Transverse colon (tissue), 4 donors: ENCODE measurements around the gene HRAS. TPM values are rescaled to one million over a fixed set of nuclear protein-coding genes. Genes with fewer than 3 reads are reported as not detected.
A peak's percentile ranks its signal among the peaks of the same experiment; 100 is the strongest.

ENCODE experiments used
- DNase-seq: peaks from one replicate; pipeline ENCODE4 v3.0.0-alpha.2; 2019
- H3K27ac ChIP-seq, 4 donors: fragments of 200-600 bp; sonication (generic); 2 replicates each; pipeline ENCODE4 v1.5.1; 2016 to 2018; ENCODE audit warnings: inconsistent platforms in 4 of 4
- H3K27me3 ChIP-seq: fragments of 200-600 bp; sonication (generic); 2 replicates; pipeline ENCODE4 v1.5.1; 2017; ENCODE audit warnings: inconsistent platforms
- H3K36me3 ChIP-seq, 4 donors: fragments of 200-600 bp; sonication (generic); 2 replicates each; pipeline ENCODE4 v1.5.1; 2017 to 2019; ENCODE audit warnings: inconsistent platforms in 4 of 4
- H3K4me1 ChIP-seq, 4 donors: fragments of 200-600 bp; sonication (generic); 2 replicates each; pipeline ENCODE4 v1.5.1; 2017 to 2020; ENCODE audit warnings: inconsistent platforms in 4 of 4
- H3K4me3 ChIP-seq, 4 donors: fragments of 200-600 bp; sonication (generic); 1 replicate in 1 of 4; 2 replicates in 3 of 4; pipeline versions ENCODE4 v1.5.1 to v1.6.1; 2017 to 2019; ENCODE audit warnings: inconsistent platforms in 4 of 4
- H3K9me3 ChIP-seq, 2 donors: fragments of 200-600 bp; sonication (generic); 2 replicates each; pipeline ENCODE4 v1.5.1; 2017 to 2019; ENCODE audit warnings: inconsistent platforms in 2 of 2
- EP300 ChIP-seq: sonication (generic); formaldehyde crosslinking; IDR thresholded peaks from one replicate; pipeline ENCODE4 v1.6.1; 2017; ENCODE audit warnings: antibody characterized with exemption, low read depth
- POLR2A ChIP-seq: fragments of 450-650 bp; IDR thresholded peaks from one replicate; pipeline ENCODE4 v1.6.1; 2016; ENCODE audit warnings: antibody characterized with exemption, mild to moderate bottlenecking, moderate library complexity
- POLR2AphosphoS5 ChIP-seq, 3 donors: sonication (generic); formaldehyde crosslinking; IDR thresholded peaks; one replicate each; pipeline ENCODE4 v1.6.1; 2016; ENCODE audit warnings: antibody characterized with exemption in 3 of 3
- WGBS, 2 donors: methylation state at CpG; one replicate each; pipeline ENCODE4 v1.1.5; 2018; ENCODE audit warnings: low coverage in 1 of 2; 5-methylcytosine and 5-hydroxymethylcytosine counted together
- in situ Hi-C, 4 donors: fragments of 200-750 bp; cut with MboI; loops; one replicate each; pipeline versions ENCODE4 v1.15.0 to v1.15.1; 2017; ENCODE audit warnings: low sequenced_read_pairs in 3 of 4, low pct_ligation_motif_present in 1 of 4, low pct_unique_long_range_greater_than_20kb in 1 of 4
- intact Hi-C: fragments of 100-400 bp; cut with DNase I; formaldehyde crosslinking; loops from one replicate; pipeline ENCODE4 v1.15.1; 2023; ENCODE audit warnings: low total_unique reads
- total RNA-seq, 4 donors: library from RNA; depleted of rRNA; stranded (reverse); fragments of >200 nt; gene quantifications; one replicate each; pipeline ENCODE4 v1.1.0, GENCODE V29; 2016
- TF ChIP-seq, protein P1 (sequence below), 5 experiments: fragments of 200-600 bp in 3 of 5; fragments of 450-650 bp in 2 of 5; sonication (generic) in 3 of 5; IDR thresholded peaks; 1 replicate in 2 of 5; 2 replicates in 3 of 5; pipeline ENCODE4 v1.5.1; 2016 to 2017; ENCODE audit warnings: antibody characterized with exemption in 5 of 5, inconsistent platforms in 3 of 5, mild to moderate bottlenecking in 2 of 5, moderate library complexity in 1 of 5

The HRAS gene
- total RNA-seq, 4 donors from 2014 or later = 31.0 to 57.1 (median 33.9) TPM

DNA sequence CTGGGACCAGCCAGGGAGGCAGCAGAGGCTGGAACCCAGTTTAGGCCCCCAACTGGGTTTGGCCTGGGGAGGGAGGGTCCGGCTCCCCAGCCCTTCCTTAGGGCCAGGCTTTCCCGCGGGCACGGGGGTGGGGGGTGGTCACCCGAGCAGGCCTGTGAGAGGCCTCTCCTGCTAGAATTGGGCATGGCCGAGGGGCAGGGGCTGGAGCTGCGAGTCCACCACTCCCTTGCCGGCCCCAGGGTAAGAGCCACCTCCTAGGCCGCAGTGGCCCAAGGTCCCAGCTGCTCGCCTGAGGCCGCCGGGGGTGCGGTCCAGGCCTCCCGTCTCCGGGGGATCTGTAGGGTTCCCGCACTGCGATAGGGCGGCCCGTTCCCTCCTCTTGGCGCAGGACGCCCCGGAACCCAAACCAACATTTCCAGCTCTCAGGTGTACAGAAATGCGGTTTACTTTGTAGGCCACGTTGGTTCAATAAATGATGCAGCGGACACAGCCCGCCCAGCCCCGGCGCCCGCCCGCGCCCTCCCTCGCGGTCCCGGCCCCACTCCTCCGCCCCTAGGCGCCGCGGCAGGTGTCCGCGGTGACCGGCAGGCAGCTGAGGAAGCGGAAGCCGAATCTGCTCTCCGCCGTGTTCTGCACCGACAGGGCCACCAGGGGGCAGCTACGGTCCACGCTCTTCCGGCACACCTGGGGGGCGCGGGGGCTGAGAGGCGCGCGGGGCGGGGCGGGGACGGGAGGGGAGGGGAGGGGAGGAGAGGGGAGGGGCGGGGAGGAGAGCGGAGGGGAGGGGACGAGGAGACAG is 19.3 kb upstream of the HRAS start:
- WGBS, 2 donors = 12% methylated on average over 21 of the region's 60 CpGs; no CpG with 5 or more reads in 1 of the 2 donors
- in situ Hi-C loops = no loop called here
- H3K27me3 ChIP-seq = peaks cover 56% of the 10 kb centered on the region
- H3K4me3 ChIP-seq = peak overlapping the region in 2 of 4 donors; percentile 34 to 52
- no peaks in the 10 kb centered on the region for H3K36me3 ChIP-seq
- H3K9me3 ChIP-seq = no peaks in the 10 kb centered on the region
- peak; percentile 81 for DNase-seq
- no peak overlapping the region for H3K27ac ChIP-seq
- intact Hi-C loops = loop anchor here (5.0 kb wide), 1 partner anchor 168 kb away; no protein-coding TSS in a partner anchor
- TF ChIP-seq, protein P1, sequence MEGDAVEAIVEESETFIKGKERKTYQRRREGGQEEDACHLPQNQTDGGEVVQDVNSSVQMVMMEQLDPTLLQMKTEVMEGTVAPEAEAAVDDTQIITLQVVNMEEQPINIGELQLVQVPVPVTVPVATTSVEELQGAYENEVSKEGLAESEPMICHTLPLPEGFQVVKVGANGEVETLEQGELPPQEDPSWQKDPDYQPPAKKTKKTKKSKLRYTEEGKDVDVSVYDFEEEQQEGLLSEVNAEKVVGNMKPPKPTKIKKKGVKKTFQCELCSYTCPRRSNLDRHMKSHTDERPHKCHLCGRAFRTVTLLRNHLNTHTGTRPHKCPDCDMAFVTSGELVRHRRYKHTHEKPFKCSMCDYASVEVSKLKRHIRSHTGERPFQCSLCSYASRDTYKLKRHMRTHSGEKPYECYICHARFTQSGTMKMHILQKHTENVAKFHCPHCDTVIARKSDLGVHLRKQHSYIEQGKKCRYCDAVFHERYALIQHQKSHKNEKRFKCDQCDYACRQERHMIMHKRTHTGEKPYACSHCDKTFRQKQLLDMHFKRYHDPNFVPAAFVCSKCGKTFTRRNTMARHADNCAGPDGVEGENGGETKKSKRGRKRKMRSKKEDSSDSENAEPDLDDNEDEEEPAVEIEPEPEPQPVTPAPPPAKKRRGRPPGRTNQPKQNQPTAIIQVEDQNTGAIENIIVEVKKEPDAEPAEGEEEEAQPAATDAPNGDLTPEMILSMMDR (IDR thresholded peaks at IDR 0.05) = peak; percentile 32 to 67 (median 62)
- TF ChIP-seq POLR2AphosphoS5 (IDR thresholded peaks at IDR 0.05) = peak in 1 of 3 donors; percentile 19
- no peak for TF ChIP-seq EP300
- TF ChIP-seq POLR2A = no peak
- peaks cover 14 to 30% (median 23%) of the 10 kb centered on the region in 4 donors for H3K4me1 ChIP-seq

DNA sequence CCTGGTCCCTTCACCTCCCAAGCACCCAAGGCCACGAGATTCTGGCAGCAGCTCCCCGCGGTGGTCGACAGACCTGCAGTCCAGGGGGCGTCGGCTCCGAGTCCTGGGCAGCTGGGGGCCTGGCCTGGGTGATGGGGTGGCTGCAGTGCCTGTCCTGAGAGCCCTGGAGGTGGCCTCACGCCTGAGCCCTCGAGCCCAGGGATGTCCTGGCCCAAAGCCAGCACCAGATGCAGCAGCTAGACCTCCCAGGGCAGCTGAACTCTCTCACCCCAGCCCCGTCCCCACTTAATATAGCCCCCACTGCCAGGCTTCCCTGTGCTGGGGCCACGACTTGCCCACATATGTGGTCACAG is 18.6 kb upstream of the HRAS start:
- no peak for DNase-seq
- WGBS, 2 donors = 52 to 100% methylated on average over 1 to 11 of the region's 11 CpGs
- in situ Hi-C loops (no loop called here), intact Hi-C loops (no loop called here)
- peaks cover 56% of the 10 kb centered on the region for H3K27me3 ChIP-seq
- H3K9me3 ChIP-seq = no peaks in the 10 kb centered on the region
- no peak overlapping the region for H3K4me3 ChIP-seq
- H3K36me3 ChIP-seq = no peaks in the 10 kb centered on the region
- no peak overlapping the region for H3K27ac ChIP-seq
- TF ChIP-seq POLR2A = no peak
- TF ChIP-seq POLR2AphosphoS5 (IDR thresholded peaks at IDR 0.05) = no peak
- no peak for TF ChIP-seq EP300
- TF ChIP-seq, protein P1 (IDR thresholded peaks at IDR 0.05) = no peak
- peaks cover 14 to 26% (median 17%) of the 10 kb centered on the region in 4 donors for H3K4me1 ChIP-seq

DNA sequence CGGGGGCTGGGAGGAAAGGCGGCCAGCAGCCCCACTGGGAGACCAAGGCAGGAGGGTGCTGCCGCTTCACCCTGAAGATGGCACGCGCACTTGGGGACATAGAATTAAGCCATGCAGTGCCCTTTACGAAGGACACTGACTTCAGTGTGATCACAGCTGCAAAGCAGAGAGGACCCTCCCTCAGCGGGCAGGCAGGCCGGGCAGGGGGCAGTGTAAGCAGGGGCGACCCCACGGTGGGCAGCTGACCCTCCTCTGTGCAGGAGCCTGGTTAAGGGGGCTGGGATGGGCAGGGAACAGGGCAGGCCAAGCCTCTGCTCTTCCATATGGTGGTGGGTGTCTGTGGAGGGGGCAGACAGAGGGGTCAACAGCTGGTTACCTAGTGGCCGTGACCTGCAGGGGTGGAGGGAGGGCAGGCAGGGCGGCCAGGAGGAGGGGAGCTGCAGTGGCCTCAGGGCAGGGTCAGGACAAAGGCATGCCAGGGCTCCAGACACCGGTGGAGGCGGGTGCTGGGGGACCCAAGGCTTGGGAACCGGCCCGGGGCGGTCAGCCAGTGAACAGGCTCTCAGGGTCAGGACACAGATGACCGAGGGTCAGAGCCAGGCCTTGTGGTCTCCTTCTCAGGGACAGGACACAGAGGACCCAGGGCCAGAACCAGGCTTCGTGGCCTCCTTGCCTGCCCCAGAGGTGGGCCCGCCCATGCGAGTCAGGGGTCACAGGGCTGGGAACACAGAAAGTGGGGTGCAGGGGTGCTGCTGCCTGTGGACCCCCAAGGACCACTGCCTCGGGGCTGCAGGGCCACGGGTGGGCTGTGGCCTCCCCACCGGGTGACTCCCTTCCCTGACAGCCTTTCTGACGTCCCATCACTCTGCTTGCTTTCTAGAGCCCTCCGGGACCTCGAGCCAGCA is 18.0 kb upstream of the HRAS start:
- Histone ChIP-seq H3K4me3 (no peak overlapping the region), H3K9me3 (no peaks in the 10 kb centered on the region), H3K27me3 (peaks cover 56% of the 10 kb centered on the region), H3K27ac (no peak overlapping the region), H3K4me1 (peaks cover 14 to 26% (median 17%) of the 10 kb centered on the region in 4 donors), H3K36me3 (no peaks in the 10 kb centered on the region)
- TF ChIP-seq POLR2AphosphoS5 (IDR thresholded peaks at IDR 0.05) (no peak), EP300 (no peak), POLR2A (no peak)
- TF ChIP-seq, protein P1 (IDR thresholded peaks at IDR 0.05) = no peak
- in situ Hi-C loops (no loop called here), intact Hi-C loops (no loop called here)
- WGBS, 2 donors = 83% methylated on average over 5 to 27 of the region's 27 CpGs
- DNase-seq = no peak

DNA sequence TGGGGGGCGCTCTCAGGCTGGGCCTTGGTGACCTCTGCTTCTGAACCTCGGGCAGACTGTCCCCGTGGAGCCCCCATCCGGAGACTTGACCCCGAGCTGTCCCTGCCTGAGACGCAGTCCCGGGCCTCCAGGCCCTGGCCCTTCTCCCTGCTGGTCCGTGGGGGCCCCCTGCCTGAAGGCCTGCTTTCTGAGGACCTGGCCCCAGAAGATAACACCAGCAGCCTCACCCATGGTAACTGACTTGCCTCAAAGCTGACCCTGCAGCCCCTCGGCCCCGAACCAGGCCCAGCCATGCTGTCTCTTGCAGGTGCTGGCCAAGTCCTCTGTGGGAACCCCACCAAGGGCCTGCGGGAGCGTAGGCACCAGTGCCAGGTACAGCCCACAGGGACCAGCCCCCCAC is 16.2 kb upstream of the HRAS start:
- WGBS, 2 donors = 82% methylated on average over 9 of the region's 12 CpGs; no CpG with 5 or more reads in 1 of the 2 donors
- Histone ChIP-seq H3K9me3 (no peaks in the 10 kb centered on the region), H3K27me3 (peaks cover 41% of the 10 kb centered on the region), H3K4me1 (peaks cover 14 to 26% (median 17%) of the 10 kb centered on the region in 4 donors), H3K36me3 (no peaks in the 10 kb centered on the region), H3K27ac (no peak overlapping the region), H3K4me3 (no peak overlapping the region)
- intact Hi-C loops (no loop called here), in situ Hi-C loops (no loop called here)
- TF ChIP-seq POLR2A (no peak), EP300 (no peak), POLR2AphosphoS5 (IDR thresholded peaks at IDR 0.05) (no peak)
- TF ChIP-seq, protein P1 (IDR thresholded peaks at IDR 0.05) = no peak
- no peak for DNase-seq
